ENCODE data around the gene SREK1. TPM values are rescaled to one million over a fixed set of nuclear protein-coding genes. Genes with fewer than 3 reads are reported as not detected.
"Not testable (repeated sequence)": the region's sequence is repeated elsewhere in the genome, so short reads cannot be mapped to it uniquely, and the experiment has no call there.

SREK1 gene
- polyA plus RNA-seq, 1 donor (not counting 4 experiments of a cell fraction or from before 2014, with no cell fraction given): 47.5 TPM

GRCh38 chr5:66213533-66213932, 69.4 kb downstream of the SREK1 start:
- no peaks in the 10 kb centered on the region for H3K27me3 ChIP-seq (ENCODE audit: control insufficient read depth, extremely low read depth, insufficient read depth, low read length)
- H3K36me3 ChIP-seq (ENCODE audit: control insufficient read depth in 2 of 2, extremely low read depth in 1 of 2, insufficient read depth in 2 of 2, low read length in 2 of 2): no peaks in the 10 kb centered on the region
- H3K9me1 ChIP-seq (ENCODE audit: control insufficient read depth, extremely low read depth, insufficient read depth, low read length): no peaks in the 10 kb centered on the region
- no peaks in the 10 kb centered on the region for H3K79me2 ChIP-seq (ENCODE audit: control insufficient read depth, insufficient read depth, low read length)
- H4K20me1 ChIP-seq (ENCODE audit: control insufficient read depth, extremely low read depth, insufficient read depth, low read length): no peaks in the 10 kb centered on the region
- TF ChIP-seq EZH2 (IDR thresholded peaks at IDR 0.05; ENCODE audit: low read length) (no peak), CTCF (optimal IDR thresholded peaks at IDR 0.05 in 1 of 3, IDR thresholded peaks at IDR 0.05 in 1 of 3, conservative IDR thresholded peaks at IDR 0.05 in 1 of 3; ENCODE audit: extremely low read depth in 1 of 3, insufficient read depth in 2 of 3, low read length in 3 of 3) (no peak)
- dilution Hi-C loops (cut with MboI; ENCODE audit: extremely low pct_ligation_motif_present, low sequenced_read_pairs): no loop called here
- H2AFZ ChIP-seq (ENCODE audit: control insufficient read depth, low read length): no peak overlapping the region
- H3K4me2 ChIP-seq (ENCODE audit: control insufficient read depth, extremely low read depth, insufficient read depth, low read depth, low read length): no peak overlapping the region
- FAIRE-seq (no peak), DNase-seq (ENCODE audit: low read depth, low spot score) (no peak)
- peaks cover 11% of the 10 kb centered on the region for H3K4me1 ChIP-seq (ENCODE audit: control insufficient read depth, extremely low read depth, insufficient read depth, low read length)
- H3K4me3 ChIP-seq (ENCODE audit: control insufficient read depth in 2 of 3, extremely low read depth in 1 of 3, insufficient read depth in 2 of 3, low read depth in 1 of 3, low read length in 3 of 3): no peak overlapping the region
- no peaks in the 10 kb centered on the region for H3K9me3 ChIP-seq (ENCODE audit: control insufficient read depth, low read depth, low read length)
- no peak overlapping the region for H3K27ac ChIP-seq (ENCODE audit: control insufficient read depth, insufficient read depth, low read length)
- no peak overlapping the region for H3K9ac ChIP-seq (ENCODE audit: control insufficient read depth, extremely low read depth, insufficient read depth, low read length)

DNA sequence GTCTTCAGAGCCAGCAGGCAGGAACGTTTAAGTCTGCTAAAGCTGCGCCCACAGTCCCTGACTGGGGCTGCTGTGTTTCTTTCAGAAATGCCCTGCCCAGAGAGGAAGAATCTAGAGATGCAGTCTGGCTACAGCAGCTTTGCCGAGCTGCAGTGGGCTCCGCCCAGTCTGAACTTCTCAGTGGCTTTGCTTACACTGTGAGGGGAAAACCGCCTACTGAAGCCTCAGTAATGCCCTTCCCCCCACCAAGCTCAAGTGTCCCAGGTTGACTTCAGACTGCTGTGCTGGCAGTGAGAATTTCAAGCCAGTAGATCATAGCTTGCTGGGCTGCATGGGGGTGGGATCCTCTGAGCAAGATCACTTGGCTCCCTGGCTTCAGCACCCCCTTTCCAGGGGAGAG, 78.4 kb downstream of the SREK1 start:
- TF ChIP-seq EZH2 (IDR thresholded peaks at IDR 0.05; ENCODE audit: low read length) (no peak), CTCF (optimal IDR thresholded peaks at IDR 0.05 in 1 of 3, IDR thresholded peaks at IDR 0.05 in 1 of 3, conservative IDR thresholded peaks at IDR 0.05 in 1 of 3; ENCODE audit: extremely low read depth in 1 of 3, insufficient read depth in 2 of 3, low read length in 3 of 3) (no peak)
- Histone ChIP-seq H3K9me3 (ENCODE audit: control insufficient read depth, low read depth, low read length) (no peaks in the 10 kb centered on the region), H3K27ac (ENCODE audit: control insufficient read depth, insufficient read depth, low read length) (no peak overlapping the region), H3K9me1 (ENCODE audit: control insufficient read depth, extremely low read depth, insufficient read depth, low read length) (no peaks in the 10 kb centered on the region), H3K79me2 (ENCODE audit: control insufficient read depth, insufficient read depth, low read length) (no peaks in the 10 kb centered on the region), H3K36me3 (ENCODE audit: control insufficient read depth in 2 of 2, extremely low read depth in 1 of 2, insufficient read depth in 2 of 2, low read length in 2 of 2) (no peaks in the 10 kb centered on the region), H2AFZ (ENCODE audit: control insufficient read depth, low read length) (no peak overlapping the region), H3K4me1 (ENCODE audit: control insufficient read depth, extremely low read depth, insufficient read depth, low read length) (no peaks in the 10 kb centered on the region), H3K9ac (ENCODE audit: control insufficient read depth, extremely low read depth, insufficient read depth, low read length) (no peak overlapping the region), H3K4me3 (ENCODE audit: control insufficient read depth in 2 of 3, extremely low read depth in 1 of 3, insufficient read depth in 2 of 3, low read depth in 1 of 3, low read length in 3 of 3) (no peak overlapping the region), H3K27me3 (ENCODE audit: control insufficient read depth, extremely low read depth, insufficient read depth, low read length) (no peaks in the 10 kb centered on the region), H4K20me1 (ENCODE audit: control insufficient read depth, extremely low read depth, insufficient read depth, low read length) (no peaks in the 10 kb centered on the region), H3K4me2 (ENCODE audit: control insufficient read depth, extremely low read depth, insufficient read depth, low read depth, low read length) (no peak overlapping the region)
- FAIRE-seq: no peak
- DNase-seq (ENCODE audit: low read depth, low spot score): no peak
- dilution Hi-C loops (cut with MboI; ENCODE audit: extremely low pct_ligation_motif_present, low sequenced_read_pairs): no loop called here

- dilution Hi-C loops (cut with MboI; ENCODE audit: extremely low pct_ligation_motif_present, low sequenced_read_pairs); H3K9ac ChIP-seq (ENCODE audit: control insufficient read depth, extremely low read depth, insufficient read depth, low read length); H4K20me1 ChIP-seq (ENCODE audit: control insufficient read depth, extremely low read depth, insufficient read depth, low read length); H3K4me3 ChIP-seq (ENCODE audit: control insufficient read depth in 2 of 3, extremely low read depth in 1 of 3, insufficient read depth in 2 of 3, low read depth in 1 of 3, low read length in 3 of 3); H2AFZ ChIP-seq (ENCODE audit: control insufficient read depth, low read length); H3K79me2 ChIP-seq (ENCODE audit: control insufficient read depth, insufficient read depth, low read length); H3K27ac ChIP-seq (ENCODE audit: control insufficient read depth, insufficient read depth, low read length); H3K9me3 ChIP-seq (ENCODE audit: control insufficient read depth, low read depth, low read length); H3K27me3 ChIP-seq (ENCODE audit: control insufficient read depth, extremely low read depth, insufficient read depth, low read length); H3K4me2 ChIP-seq (ENCODE audit: control insufficient read depth, extremely low read depth, insufficient read depth, low read depth, low read length); H3K36me3 ChIP-seq (ENCODE audit: control insufficient read depth in 2 of 2, extremely low read depth in 1 of 2, insufficient read depth in 2 of 2, low read length in 2 of 2); H3K9me1 ChIP-seq (ENCODE audit: control insufficient read depth, extremely low read depth, insufficient read depth, low read length); FAIRE-seq; H3K4me1 ChIP-seq (ENCODE audit: control insufficient read depth, extremely low read depth, insufficient read depth, low read length); DNase-seq (ENCODE audit: low read depth, low spot score): not testable (repeated sequence)
Observed at GRCh38 chr5:66222896-66223295, 78.8 kb downstream of the SREK1 start.

Measured in keratinocyte (primary cell).